Stimulated activated CD4-positive, alpha-beta T cell treated with anti-CD3 and anti-CD28 coated beads, Interleukin-12 subunit alpha, Interleukin-12 subunit beta, amount 100 ng/mL, for 48 hours (primary cell): ENCODE results near the gene NRCAM.

Source experiments
- DNase-seq, 3 donors: peaks; one replicate each; pipeline ENCODE4 v3.0.0-alpha.2; 2020; ENCODE audit warnings: low read depth in 2 of 3, low spot score in 1 of 3

Gene NRCAM

GRCh38 chr7:108165723-108166122 is 290.5 kb downstream of the NRCAM start:
- no peak for DNase-seq

GRCh38 chr7:108164946-108165345 is 291.3 kb downstream of the NRCAM start:
- DNase-seq = no peak

DNA sequence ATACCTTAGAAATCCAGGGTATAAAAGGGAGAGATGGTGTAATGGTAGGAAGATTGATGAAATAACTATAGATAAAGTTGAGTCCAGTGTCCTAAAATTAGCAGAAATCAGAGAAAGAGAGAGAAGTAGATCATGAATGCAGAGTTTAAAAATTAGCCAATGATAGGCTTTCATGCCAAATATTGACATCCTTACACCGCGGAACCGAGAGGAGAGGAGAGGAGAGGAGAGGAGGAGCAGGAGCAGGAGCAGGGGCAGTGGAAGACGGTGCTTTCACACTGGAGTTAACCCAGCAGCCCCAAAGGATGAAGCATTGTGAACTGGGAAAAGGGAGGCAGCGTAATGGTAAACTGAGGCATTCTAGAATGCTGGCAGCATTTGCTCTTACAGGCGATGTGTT is 291.9 kb downstream of the NRCAM start:
- no peak for DNase-seq

GRCh38 chr7:108158776-108159175 is 297.5 kb downstream of the NRCAM start:
- no peak for DNase-seq

DNA sequence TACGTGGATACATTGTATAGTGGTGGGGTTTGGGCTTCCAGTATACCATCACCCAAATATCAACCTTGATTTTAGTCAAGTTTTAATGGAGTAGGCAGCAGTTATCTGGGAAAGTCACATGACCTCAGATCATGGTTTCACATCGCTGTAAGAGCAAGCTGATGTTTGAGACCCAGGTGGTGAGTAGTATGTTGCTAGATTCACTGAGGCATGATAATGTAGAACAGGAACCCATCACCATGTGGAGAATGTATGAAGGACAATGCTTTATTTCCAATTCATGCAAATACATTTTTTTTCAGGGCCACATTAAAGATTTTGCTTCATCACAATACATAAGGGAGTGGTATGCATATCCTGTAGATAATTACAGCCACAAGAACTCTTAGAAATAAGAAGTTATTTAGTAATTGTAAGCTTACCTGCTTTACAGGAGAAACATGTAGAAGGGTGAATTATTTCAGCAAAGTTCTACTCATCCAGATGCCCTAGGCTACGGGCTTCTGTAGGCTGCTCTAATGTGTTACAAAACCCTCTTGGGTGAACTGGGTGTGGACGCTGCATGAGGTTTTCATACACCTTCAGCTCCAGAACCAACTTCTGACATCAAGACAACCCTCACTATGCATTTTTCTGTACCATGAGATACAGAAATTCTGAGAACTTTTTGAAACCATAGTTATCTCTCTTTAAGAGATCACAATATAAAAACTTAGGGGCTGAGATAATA is 298.5 kb downstream of the NRCAM start:
- no peak for DNase-seq

- DNase-seq = no peak
Measured at GRCh38 chr7:108156897-108157605, 299.2 kb downstream of the NRCAM start.

GRCh38 chr7:108152198-108152597 is 304.0 kb downstream of the NRCAM start:
- no peak for DNase-seq

GRCh38 chr7:108149908-108150307 is 306.3 kb downstream of the NRCAM start:
- DNase-seq = no peak

GRCh38 chr7:108149119-108149518 is 307.1 kb downstream of the NRCAM start:
- no peak for DNase-seq

GRCh38 chr7:108147031-108147563 is 309.1 kb downstream of the NRCAM start:
- no peak for DNase-seq

DNA sequence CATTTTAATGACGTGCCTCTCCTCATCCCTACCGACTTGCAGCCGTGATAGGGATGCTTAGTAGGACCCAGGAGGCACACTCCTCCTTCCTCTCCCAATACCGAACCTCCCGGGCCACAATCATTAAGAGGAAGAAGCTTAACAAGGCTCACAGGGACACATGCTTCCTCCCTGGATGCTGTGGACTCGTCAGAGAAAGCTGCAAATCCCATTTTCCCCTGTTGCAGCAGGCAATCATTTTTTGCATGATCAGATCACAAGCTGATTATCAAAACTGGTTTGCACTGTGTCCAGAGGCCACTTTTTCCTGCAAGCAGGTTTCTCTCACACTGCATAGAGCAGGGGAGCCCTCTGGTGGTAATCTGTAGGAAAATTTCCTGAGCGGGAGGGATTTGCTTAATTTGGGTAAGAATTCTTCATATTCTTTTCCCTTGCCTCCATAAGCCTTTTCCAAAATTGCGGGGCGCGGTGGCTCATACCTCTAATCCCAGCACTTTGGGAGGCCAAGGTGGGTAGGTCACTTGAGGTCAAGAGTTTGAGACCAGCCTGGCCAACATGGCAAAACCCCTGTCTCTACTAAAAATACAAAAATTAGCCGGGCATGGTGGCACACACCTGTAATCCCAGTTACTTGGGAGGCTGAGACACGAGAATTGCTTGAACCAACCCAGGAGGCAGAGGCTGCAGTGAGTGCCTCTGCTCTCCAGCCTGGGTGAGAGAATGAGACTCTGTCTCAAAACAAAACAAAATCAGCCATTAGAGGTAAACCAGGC is 310.0 kb downstream of the NRCAM start:
- DNase-seq = peak; percentile 7 to 64 (median 34)

DNA sequence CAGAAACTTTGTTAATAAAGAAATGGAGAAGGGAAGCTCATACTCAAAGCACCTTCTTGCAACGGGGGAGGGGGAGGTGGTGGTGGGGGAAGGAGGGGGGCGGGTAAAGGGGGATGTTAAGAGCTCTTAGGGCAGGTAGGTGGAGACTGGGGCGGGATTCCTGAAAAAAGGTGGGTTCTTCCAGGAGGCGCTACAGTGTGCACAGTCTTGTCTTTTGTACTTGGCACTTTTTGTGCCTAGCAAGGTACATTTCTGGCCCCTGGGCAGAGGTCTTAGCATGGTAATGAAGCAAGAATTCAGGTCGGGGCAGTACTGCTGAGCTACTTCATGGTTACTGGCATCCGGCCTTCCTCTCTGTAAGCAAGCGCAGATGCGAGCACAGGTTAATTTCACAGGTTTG is 310.8 kb downstream of the NRCAM start:
- no peak for DNase-seq

- no peak for DNase-seq
Measured at GRCh38 chr7:108144931-108145330, 311.3 kb downstream of the NRCAM start.

GRCh38 chr7:108143658-108144420 is 312.4 kb downstream of the NRCAM start:
- no peak for DNase-seq

DNA sequence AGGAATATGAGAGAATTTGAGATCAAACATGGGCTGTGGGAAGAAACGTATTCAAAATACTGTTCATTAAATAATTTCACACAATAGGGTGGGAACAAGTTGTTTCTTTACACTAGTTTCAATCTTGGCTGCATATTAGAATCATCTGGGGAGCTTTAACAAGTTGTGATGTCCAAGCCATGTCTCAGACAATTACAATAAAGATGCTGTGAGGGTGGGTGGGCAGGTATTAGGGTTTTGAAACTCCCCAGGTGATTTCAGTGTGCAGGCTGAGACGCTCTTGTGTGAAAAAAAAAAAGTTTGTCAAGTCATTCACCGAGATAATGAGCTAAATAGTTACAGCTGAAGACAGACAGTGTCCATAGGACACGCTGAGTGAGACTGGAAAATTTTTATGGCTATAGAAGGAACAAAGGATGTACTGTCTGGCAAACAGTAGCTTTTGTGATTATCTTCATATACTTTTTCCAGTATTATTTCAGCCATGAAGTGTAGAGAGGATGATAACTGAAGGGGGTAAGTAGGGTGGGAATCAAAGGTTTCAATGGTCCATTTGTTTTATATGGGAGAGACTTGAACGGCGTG is 313.5 kb downstream of the NRCAM start:
- no peak for DNase-seq

DNA sequence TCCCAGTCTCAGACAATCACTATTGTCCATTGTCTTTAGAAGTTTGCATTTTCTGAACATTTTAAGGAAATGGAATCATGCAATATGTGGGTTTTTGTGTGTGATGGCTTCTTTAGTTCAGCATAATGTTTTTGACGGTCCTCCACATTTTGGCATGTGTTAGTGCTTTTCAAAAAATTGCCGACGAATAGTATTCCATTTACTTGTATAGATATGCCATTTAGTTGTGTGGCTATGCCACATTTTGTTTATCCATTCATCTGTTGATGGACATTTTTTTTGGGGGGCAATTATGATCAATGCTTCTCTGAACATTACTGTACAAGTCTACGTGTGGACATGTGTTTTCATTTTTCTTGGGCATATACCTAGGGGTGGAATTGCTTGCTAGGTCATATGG is 314.1 kb downstream of the NRCAM start:
- DNase-seq = no peak

- no peak for DNase-seq
Measured at GRCh38 chr7:108140671-108141070, 315.6 kb downstream of the NRCAM start.

DNA sequence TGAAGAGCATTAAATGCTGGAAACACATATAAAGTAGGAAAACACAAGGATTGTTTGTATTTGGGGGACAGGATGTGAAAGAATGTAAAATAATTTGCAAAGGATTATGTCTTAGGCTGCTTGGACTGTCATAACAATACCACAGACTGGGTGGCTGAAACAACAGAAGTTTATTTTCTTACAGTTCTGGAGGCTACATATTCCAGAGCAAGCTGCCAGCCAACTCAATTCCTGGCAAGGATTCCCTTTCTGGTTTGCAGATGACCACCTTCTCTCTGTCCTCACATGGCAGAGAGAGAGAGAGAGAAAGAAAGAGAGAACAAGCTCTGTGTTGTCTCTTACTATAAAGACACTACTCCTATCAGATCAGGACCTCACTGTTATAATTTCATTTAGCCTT is 317.3 kb downstream of the NRCAM start:
- DNase-seq = no peak

GRCh38 chr7:108137993-108138392 is 318.2 kb downstream of the NRCAM start:
- no peak for DNase-seq

GRCh38 chr7:108137040-108137439 is 319.2 kb downstream of the NRCAM start:
- no peak for DNase-seq
